B cell (primary cell): ENCODE measurements around the gene NEGR1. TPM values are rescaled to one million over a fixed set of nuclear protein-coding genes. Genes with fewer than 3 reads are reported as not detected.

Experiments
- ATAC-seq: fragments of 200-7000 bp; cut with Tn5 transposase; one replicate; pipeline ENCODE4 v1.10.0; 2021; ENCODE audit warnings: low read depth, mild to moderate bottlenecking, moderate number of reproducible peaks, moderate library complexity
- CTCF ChIA-PET: fragments of 350-600 bp; sonication (Branson Sonifier 250); formaldehyde crosslinking; loops from one replicate; lab custom pipeline; 2021; ENCODE audit warnings: antibody characterized with exemption, inconsistent platforms; lab: Charles Lee
- POLR2A ChIA-PET: fragments of 350-600 bp; sonication (Branson Sonifier 250); formaldehyde crosslinking; loops from one replicate; lab custom pipeline; 2021; ENCODE audit warnings: antibody characterized with exemption; lab: Charles Lee
- DNase-seq: peaks from one replicate; pipeline ENCODE4 v3.0.0; 2013
- H2AFZ ChIP-seq: 2 replicates; pipeline ENCODE4 v1.6.1; 2012; ENCODE audit warnings: mild to moderate bottlenecking, low read depth, low read length; ENCODE audit not compliant: insufficient read depth, poor library complexity, severe bottlenecking
- H3K27ac ChIP-seq, 2 donors: 1 replicate in 1 of 2; 2 replicates in 1 of 2; pipeline ENCODE4 v1.5.1; 2012 to 2013; ENCODE audit warnings: low read length in 2 of 2, mild to moderate bottlenecking in 2 of 2, moderate library complexity in 1 of 2
- H3K27me3 ChIP-seq, 4 experiments: fragments of 200-600 bp in 1 of 4; sonication (generic) in 1 of 4; replicated peaks in 1 of 4; 1 replicate in 2 of 4; 2 replicates in 2 of 4; pipeline versions ENCODE4 v1.6.1 to v1.7.0; 2013 to 2016; ENCODE audit warnings: low read length in 3 of 4, mild to moderate bottlenecking in 2 of 4, mixed read lengths in 1 of 4, moderate library complexity in 1 of 4; ENCODE audit not compliant: insufficient read depth in 4 of 4, control insufficient read depth in 3 of 4; ENCODE audit errors: control extremely low read depth in 1 of 4
- H3K36me3 ChIP-seq, 2 experiments: replicated peaks in 1 of 2; 1 replicate in 1 of 2; 2 replicates in 1 of 2; pipeline versions ENCODE4 v1.6.1 to v1.7.1; 2013; ENCODE audit warnings: low read length in 1 of 2; ENCODE audit not compliant: insufficient read depth in 2 of 2, control insufficient read depth in 1 of 2; ENCODE audit errors: control extremely low read depth in 1 of 2, extremely low read depth in 1 of 2
- H3K4me1 ChIP-seq, 2 donors: fragments of 200-600 bp in 1 of 2; sonication (generic) in 1 of 2; 1 replicate in 1 of 2; 2 replicates in 1 of 2; pipeline versions ENCODE4 v1.5.1 to v1.6.1; 2013 to 2017; ENCODE audit warnings: low read length in 2 of 2; ENCODE audit not compliant: control insufficient read depth in 2 of 2, insufficient read depth in 2 of 2
- H3K4me2 ChIP-seq: replicated peaks from 2 replicates; pipeline ENCODE3; 2012; ENCODE audit warnings: mild to moderate bottlenecking, low read depth, low read length; ENCODE audit not compliant: poor library complexity, severe bottlenecking
- H3K4me3 ChIP-seq, 5 experiments: fragments of 200-600 bp in 1 of 5; sonication (generic) in 1 of 5; 1 replicate in 3 of 5; 2 replicates in 2 of 5; pipeline versions ENCODE4 v1.5.1 to v1.7.0; 2011 to 2016; ENCODE audit warnings: low read length in 4 of 5, mild to moderate bottlenecking in 4 of 5, low read depth in 2 of 5, control low read depth in 1 of 5, moderate library complexity in 1 of 5; ENCODE audit not compliant: insufficient read depth in 1 of 5; ENCODE audit errors: control extremely low read depth in 1 of 5, extremely low read depth in 1 of 5
- H3K79me2 ChIP-seq: fragments of 200-600 bp; sonication (generic); one replicate; pipeline ENCODE4 v1.6.0; 2016; ENCODE audit warnings: low read length; ENCODE audit not compliant: control insufficient read depth, insufficient read depth
- H3K9ac ChIP-seq: fragments of 200-600 bp; sonication (generic); 2 replicates; pipeline ENCODE4 v1.6.1; 2017; ENCODE audit warnings: mild to moderate bottlenecking, low read length, moderate library complexity
- H3K9me3 ChIP-seq, 3 donors: one replicate each; pipeline versions ENCODE4 v1.6.1 to v1.7.1; 2013; ENCODE audit warnings: low read length in 2 of 3; ENCODE audit not compliant: control insufficient read depth in 2 of 3, insufficient read depth in 1 of 3; ENCODE audit errors: control extremely low read depth in 1 of 3
- H4K20me1 ChIP-seq: 2 replicates; pipeline ENCODE4 v1.6.0; 2012; ENCODE audit warnings: mild to moderate bottlenecking, low read length; ENCODE audit not compliant: insufficient read depth, control insufficient read depth, poor library complexity, severe bottlenecking
- H3K27ac Mint-ChIP-seq: one replicate; pipeline ENCODE4 v1.8.0; 2021; ENCODE audit warnings: mixed read lengths
- H3K27me3 Mint-ChIP-seq: one replicate; pipeline ENCODE4 v1.8.0; 2021; ENCODE audit warnings: mixed read lengths
- H3K4me1 Mint-ChIP-seq: one replicate; pipeline ENCODE4 v1.8.0; 2021; ENCODE audit warnings: mixed read lengths
- H3K4me3 Mint-ChIP-seq: one replicate; pipeline ENCODE4 v1.8.0; 2021; ENCODE audit warnings: mixed read lengths
- H3K9me3 Mint-ChIP-seq: one replicate; pipeline ENCODE4 v1.8.0; 2022; ENCODE audit warnings: mixed read lengths; ENCODE audit not compliant: insufficient read depth
- CTCF ChIP-seq: fragments of 200-600 bp; IDR thresholded peaks from one replicate; pipeline ENCODE4 v1.8.0; 2022; ENCODE audit warnings: antibody characterized with exemption, mild to moderate bottlenecking
- EZH2 ChIP-seq: IDR thresholded peaks from 2 replicates; pipeline ENCODE4 v1.6.1; 2012; ENCODE audit warnings: borderline replicate concordance, low read depth, mild to moderate bottlenecking, moderate library complexity, low read length; ENCODE audit not compliant: insufficient read depth, poor library complexity, severe bottlenecking
- WGBS: methylation state at CpG from one replicate; pipeline ENCODE4 v1.1.5; 2013; ENCODE audit warnings: missing lambda C conversion rate; ENCODE audit not compliant: insufficient coverage; 5-methylcytosine and 5-hydroxymethylcytosine counted together
- intact Hi-C: fragments of 100-400 bp; cut with micrococcal nuclease; formaldehyde crosslinking; loops from one replicate; pipeline ENCODE4 v1.10.0; 2022
- polyA plus RNA-seq: library from polyadenylated mRNA; depleted of rRNA; stranded (reverse); fragments of >200 nt; gene quantifications from 2 replicates; pipeline ENCODE4 v1.2.3, GENCODE V29; 2012
- total RNA-seq, 2 donors: library from RNA; stranded (reverse); fragments of 120-200 nt in 1 of 2; gene quantifications; 1 replicate in 1 of 2; 2 replicates in 1 of 2; pipeline versions ENCODE4 v1.2.3 to v1.2.4, GENCODE V29; 2013 to 2022

The NEGR1 gene
- total and polyA plus RNA-seq, 2 donors (not counting 1 experiment from before 2014, with no cell fraction given): 0.01 TPM; not detected in 1

- H3K27ac ChIP-seq: no peak overlapping the region
- H3K27me3 ChIP-seq: no peaks in the 10 kb centered on the region
- POLR2A ChIA-PET: no interaction called here
- H3K9ac ChIP-seq: no peak overlapping the region
- H4K20me1 ChIP-seq: no peaks in the 10 kb centered on the region
- H3K4me1 ChIP-seq: no peaks in the 10 kb centered on the region
- H2AFZ ChIP-seq: no peak overlapping the region
- no peak overlapping the region for H3K4me3 ChIP-seq
- no peaks in the 10 kb centered on the region for H3K9me3 ChIP-seq
- no peak overlapping the region for H3K4me2 ChIP-seq
- Mint-ChIP-seq H3K4me1 (no peaks in the 10 kb centered on the region), H3K27me3 (no peaks in the 10 kb centered on the region), H3K4me3 (no peak overlapping the region), H3K27ac (no peak overlapping the region), H3K9me3 (no peaks in the 10 kb centered on the region)
- no peak for DNase-seq
- H3K36me3 ChIP-seq: no peaks in the 10 kb centered on the region
- H3K79me2 ChIP-seq: no peaks in the 10 kb centered on the region
- 64% methylated on average over 4 of the region's 7 CpGs for WGBS
- no peak for ATAC-seq
- intact Hi-C loops: no loop called here
- CTCF ChIA-PET: no interaction called here
- TF ChIP-seq EZH2: no peak
- TF ChIP-seq CTCF: no peak
Measured at GRCh38 chr1:72066431-72066830, 215.9 kb downstream of the NEGR1 start.

GRCh38 chr1:72064196-72065075 is 217.9 kb downstream of the NEGR1 start:
- Histone ChIP-seq H3K36me3 (no peaks in the 10 kb centered on the region), H2AFZ (peak overlapping the region; percentile 35), H3K4me1 (no peaks in the 10 kb centered on the region), H4K20me1 (no peaks in the 10 kb centered on the region), H3K27ac (no peak overlapping the region), H3K4me2 (no peak overlapping the region), H3K4me3 (no peak overlapping the region), H3K79me2 (no peaks in the 10 kb centered on the region), H3K27me3 (no peaks in the 10 kb centered on the region), H3K9ac (no peak overlapping the region), H3K9me3 (no peaks in the 10 kb centered on the region)
- 40% methylated on average over 1 of the region's 3 CpGs for WGBS
- Mint-ChIP-seq H3K9me3 (no peaks in the 10 kb centered on the region), H3K4me3 (no peak overlapping the region), H3K4me1 (no peaks in the 10 kb centered on the region), H3K27me3 (no peaks in the 10 kb centered on the region), H3K27ac (no peak overlapping the region)
- no peak for TF ChIP-seq EZH2
- TF ChIP-seq CTCF: no peak
- ChIA-PET POLR2A (no interaction called here), CTCF (no interaction called here)
- intact Hi-C loops: no loop called here
- ATAC-seq: no peak
- no peak for DNase-seq
